GM18511 (cell line): ENCODE results near the gene RNF148.

ENCODE experiments used
- ATAC-seq: cut with Tn5 transposase; IDR thresholded peaks from one replicate; pipeline ENCODE4 v1.9.1; 2021; ENCODE audit warnings: mild to moderate bottlenecking, moderate library complexity; ENCODE audit not compliant: unreplicated experiment

The RNF148 gene, protein sequence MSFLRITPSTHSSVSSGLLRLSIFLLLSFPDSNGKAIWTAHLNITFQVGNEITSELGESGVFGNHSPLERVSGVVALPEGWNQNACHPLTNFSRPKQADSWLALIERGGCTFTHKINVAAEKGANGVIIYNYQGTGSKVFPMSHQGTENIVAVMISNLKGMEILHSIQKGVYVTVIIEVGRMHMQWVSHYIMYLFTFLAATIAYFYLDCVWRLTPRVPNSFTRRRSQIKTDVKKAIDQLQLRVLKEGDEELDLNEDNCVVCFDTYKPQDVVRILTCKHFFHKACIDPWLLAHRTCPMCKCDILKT

DNA sequence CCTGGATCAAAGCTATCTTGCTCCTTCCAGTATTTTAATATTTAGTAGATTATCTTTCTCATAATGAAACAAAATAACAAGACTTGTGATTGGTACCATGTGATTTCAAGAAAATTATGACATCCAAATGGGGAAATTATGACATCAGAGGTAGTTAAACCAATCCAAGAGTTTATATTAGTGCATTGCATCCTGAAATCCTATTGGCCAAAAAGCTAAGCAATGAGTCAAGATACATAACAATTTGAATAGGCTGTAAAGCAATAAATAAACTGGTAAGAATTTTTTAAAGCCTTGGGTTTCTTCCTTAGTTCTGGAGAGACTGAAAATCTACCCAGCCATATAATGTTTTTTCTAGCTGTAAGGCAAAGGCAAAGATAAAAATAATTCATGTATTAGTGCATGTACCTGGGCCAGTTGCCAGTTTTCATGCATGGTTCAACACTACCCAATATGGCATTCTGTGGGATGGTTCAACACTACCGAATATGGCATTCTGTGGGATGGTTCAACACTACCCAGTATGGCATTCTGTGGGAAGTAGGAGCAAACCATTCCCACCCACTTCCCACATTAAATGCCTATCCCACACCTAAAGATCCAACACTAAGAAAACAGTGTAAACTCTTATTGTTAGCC is at the start of gene RNF148:
TSS of gene RNF148 (minus strand) at position 51 of the 639 bp plus-strand sequence. CDS start 172 bp downstream, outside the sequence.
- ATAC-seq: no peak

DNA sequence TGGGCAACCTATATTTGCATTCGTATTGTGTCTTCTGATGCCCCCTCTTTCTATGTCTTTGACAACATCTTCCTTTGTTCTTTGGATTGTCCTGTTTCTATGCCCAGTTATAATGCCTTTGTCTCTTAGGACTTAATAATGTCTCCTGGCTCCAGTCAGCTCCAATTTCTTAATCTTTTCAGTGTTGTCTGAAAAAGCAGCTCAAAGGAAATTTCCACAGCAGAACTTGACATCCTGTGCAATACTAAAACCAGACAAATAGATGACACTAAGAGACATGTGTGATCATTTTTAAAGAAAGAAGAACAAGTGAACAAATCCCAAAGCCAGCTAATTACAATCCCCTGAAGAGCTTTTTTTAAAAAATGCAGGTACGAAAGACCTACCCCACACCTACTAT is 47.7 kb upstream of the RNF148 start:
- no peak for ATAC-seq

DNA sequence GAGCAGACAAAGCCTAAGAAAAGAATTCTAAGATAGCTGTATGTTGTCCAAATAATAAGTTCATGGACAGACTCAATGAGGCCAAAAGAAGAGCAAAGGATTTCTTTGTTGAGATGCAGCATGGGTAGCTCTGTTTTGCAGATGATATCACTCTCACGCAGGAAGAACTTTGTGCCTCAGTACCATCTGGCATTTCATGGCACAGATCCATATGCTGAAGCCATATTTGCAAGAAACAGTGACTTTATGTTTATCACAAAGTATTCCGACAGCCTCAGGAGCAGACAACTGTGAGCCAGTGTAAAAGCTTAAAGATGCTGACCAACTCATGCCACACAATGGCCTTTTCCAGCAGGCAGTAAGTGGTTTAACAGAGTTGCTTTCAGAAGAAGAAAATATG is 45.5 kb upstream of the RNF148 start:
- ATAC-seq: no peak

DNA sequence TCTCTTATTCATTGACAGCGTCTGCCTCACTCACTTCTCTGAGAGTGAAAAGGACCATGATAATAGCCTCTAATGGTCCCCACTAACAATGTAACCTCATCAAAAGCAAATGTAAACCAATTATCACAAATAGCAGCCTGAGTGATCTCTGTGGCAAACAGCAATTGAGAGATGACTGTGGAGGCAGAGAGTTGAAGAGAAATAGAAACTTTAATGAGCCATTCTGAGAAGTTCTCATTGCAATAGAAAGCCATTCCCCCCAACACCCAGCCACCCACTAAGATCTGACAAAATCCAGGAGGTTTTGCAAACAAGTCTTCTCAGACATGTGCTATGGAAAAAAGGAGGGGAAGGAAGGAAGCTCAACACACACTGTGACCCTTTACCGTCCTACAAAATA is 44.2 kb upstream of the RNF148 start:
- ATAC-seq: no peak

DNA sequence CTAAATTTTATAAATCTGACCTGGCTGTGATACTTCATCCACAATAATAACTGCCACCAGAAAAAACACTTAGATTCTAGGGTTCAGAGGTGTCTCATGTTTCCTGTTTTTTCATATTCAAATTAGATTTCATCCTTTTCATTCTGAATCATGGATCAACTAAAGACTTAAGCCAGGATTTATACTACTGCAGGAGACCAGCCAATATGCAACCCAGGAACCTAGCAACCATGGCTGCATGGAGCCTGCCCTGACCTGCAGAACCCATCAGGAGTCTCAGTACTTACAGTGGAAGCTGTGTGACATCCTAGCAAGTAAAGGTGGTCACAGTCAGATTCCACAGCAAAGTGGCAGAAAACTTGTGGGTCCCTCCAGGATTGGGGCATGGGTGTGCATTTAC is 40.5 kb upstream of the RNF148 start:
- ATAC-seq: no peak

DNA sequence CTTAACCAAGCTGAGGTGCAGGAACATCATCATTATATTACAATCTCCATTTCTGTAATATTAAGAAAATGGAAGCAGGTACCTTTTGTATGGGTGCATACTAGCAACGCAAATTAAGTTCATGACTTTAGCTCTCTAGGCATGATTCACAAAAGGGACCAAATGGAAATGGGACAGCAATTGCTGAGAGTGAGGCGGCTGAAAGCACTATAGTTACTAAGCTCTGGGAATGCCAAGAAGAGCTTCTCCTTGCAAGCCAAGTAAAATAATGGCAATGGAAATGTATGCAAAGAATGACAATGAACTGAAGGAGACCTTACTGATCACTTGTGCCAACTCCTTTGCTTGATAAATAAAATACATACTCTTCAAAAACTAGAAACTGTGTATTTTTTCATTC is 36.2 kb upstream of the RNF148 start:
- no peak for ATAC-seq

DNA sequence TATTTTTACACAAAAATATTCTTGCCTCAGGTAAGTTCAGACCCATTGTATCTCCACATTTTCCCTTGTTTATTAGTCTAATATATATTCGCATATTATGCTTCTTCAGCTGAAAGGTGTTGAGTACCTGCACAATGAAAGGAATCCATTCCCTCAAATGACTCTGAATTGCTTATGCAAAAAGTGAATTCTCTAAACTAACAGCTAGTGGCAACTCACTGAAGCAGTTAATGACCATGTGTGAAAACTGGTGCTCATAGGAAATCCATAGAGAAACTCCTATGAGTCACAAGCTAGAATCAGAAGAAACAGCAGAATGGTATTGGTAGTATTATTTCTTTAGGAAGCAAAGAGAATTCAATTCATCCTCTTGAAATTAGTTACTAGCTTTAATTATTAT is 33.5 kb upstream of the RNF148 start:
- no peak for ATAC-seq

DNA sequence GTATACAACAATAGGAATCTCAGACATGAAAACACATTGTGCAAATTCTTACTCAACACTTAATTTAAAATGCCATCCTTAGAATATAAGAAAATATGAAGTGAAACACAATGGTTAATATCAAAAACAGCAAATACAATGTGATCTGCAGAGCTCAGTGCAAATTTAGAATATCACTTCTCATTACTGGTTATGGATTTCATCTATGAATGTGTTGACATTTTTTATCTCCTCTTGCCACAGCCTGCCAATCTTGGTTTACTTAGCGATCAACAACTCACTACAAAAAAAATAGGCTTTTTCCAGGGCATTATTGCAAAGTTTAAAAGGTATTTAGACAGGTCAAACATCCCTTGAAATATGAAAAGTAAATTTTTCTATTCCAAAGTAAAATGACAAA is 25.0 kb upstream of the RNF148 start:
- no peak for ATAC-seq

DNA sequence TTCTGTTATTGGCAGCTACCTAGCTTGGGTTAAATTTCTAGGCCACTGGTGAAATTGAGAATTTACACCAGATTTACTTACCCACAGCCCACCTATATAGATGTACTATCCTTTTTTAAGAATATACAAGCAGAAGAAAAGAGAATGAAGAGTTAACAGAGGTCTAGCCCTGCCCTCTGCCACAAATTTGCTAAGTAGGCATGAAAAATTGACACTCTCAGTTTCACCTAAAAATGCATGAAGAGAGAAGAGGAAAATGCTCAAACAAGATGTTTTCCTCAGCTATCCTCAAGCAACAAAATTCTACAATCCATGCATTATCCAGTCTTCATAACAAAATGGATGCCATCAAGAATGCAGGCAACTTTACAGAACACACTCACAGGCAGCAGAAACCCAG is 24.6 kb upstream of the RNF148 start:
- ATAC-seq: no peak

DNA sequence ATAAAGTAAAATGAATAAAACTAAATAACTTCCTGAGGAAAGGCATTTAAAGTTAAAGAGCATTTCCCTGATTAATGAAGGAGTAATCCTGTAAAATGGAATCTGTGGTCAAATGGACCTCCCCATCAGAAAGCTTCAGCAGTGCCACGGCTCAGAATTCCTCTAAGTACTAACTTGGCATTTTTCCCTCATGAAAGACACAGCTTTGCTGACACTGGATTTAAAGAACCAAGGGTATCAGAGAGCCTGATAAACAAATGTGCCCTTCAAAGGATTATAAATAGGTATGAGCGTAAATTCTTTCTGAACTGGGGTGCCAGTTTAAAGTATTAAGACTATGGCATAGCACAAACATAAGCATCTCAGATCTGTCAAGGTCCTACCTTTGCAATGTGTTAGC is 24.2 kb upstream of the RNF148 start:
- ATAC-seq: no peak

DNA sequence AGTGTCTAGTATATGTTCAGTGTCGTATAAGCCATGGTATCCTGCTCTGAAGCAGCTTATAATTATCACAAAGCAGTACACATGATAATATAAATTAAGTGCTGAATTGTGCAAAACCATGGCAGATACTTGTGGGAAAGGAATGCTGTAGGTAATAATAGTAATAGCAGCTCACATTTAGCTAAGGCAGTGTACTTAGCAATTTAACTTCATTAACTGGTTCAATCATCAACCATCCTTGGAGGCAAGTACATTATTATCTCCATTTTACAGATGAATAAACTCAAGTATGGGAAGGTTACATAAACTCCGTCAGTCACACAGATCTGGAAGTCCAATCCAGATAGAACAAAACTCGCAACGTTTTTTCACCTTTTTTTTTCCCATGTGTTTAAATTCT is 21.6 kb upstream of the RNF148 start:
- no peak for ATAC-seq

DNA sequence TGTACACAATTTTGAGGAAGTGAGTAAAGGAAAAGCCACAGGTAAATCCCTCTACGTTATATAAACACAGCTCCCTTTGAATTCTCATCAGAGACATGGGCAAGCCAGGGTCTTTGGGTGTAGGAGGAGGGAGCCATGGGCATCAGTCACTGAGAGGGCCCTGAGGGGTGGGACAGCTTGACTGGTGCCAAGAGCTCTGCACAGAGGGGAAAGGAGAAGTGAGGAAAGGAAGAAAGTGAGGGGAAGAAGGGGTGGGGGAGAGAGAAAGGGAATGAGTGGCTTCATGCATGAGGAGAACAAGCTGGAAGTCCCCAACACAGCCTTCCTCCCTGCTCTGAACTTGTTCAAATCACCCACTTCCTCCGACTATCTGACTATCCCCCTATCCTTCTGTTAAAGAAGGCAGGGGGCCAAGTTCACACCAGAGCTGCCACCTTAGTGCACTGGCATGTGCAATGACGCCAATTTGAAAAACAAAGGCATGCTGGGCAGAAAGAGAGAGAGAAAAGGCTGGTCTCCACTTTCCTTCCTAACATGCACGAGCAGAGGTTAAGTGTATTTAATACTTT is 16.4 kb upstream of the RNF148 start:
- ATAC-seq: no peak

DNA sequence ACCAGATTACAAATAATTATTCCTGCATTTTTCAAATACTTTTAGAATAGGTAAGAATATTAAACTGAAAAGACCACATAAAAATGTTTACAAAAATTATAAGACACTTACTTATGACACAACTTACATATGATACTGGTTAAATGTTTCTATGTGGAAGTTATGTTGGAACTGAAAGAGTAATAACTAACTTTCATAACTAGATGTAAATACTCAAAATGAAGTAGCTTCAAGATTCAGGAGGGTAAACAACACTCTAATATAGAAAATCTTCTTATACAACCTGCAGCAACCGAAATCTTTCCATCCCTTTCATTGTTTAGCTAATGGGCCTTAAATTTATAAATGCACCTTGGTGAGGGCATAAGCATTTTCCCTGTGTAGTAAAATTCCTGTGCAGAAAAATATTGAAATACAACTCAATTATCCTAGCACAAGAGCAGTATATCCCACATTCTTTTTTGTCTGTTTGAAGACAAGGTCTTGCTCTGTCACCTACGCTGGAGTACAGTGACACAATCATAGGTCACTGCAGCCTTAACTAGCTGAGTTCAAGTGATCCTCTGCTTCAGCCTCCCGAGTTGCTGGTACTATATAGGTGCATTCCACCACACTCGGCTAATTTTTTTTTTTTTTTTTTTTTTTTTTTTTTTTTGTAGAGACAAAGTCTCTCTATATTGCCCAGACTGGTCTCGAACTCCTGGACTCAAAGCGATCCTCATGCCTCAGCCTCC is 14.8 kb upstream of the RNF148 start:
- no peak for ATAC-seq

DNA sequence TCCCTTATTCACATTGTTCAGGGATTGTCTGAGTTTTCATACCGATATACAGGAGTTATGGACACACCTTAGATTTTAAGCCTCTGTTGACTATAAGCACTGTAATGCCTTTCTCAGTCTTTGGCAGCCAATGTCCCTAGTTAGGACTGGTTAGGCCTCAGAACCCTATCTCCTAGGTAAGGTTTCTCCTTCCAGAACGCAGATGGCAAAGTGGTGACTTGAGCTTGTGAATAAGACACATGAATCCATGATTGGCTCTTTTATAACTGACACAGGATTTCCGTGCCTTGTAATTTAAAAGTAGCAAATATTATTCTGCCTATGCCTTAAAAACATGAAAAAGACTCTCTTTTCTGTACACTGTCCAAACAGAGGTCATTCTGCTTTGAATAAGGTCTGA is 12.5 kb upstream of the RNF148 start:
- no peak for ATAC-seq

DNA sequence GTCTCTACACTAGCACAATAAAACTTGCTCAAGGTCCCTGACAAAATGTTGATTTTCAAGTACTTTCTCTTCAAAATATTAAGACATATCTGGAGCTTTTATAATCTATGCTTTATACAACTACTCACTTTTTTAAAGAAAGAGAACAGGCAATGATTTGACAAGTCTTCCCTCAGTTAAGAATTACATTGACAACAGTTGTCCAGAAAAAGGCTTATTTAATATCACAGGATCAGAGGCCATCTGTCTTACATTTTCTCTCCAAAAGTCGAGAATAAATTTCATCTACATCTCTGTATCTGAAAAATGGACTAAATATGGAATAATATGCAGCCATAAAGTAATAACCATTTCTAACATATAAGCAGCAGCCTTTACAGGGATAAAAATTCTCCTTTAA is 8.2 kb upstream of the RNF148 start:
- no peak for ATAC-seq

DNA sequence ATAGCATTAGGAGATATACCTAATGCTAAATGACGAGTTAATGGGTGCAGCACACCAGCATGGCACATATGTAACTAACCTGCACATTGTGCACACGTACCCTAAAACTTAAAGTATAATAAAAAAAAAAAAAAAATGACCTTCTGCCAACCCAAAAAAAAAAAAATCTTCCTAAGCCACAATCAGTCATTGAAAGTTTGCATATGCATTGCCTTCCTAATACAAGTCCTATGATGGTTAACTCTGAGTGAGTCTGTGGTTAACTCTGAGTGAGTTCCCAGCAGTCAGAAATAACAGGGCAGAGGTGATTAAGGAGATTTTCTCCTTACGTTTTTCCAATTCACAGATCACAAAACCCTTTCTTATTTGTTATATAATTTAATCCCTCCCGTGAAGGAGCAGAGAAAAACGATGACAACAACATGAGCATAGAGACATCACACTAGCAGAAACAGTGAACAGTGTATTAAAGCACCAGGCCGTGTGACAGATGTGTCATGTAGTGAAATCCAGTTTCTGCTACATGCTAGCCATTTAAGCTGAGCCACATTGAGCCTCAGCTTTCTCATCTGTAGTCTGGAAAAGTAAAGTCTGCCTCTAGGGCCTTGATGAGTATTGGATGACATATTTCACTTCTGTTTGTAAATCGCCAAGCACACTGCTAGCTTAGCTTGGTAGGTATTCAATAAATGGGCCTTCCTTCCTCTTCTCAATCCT is 7.4 kb upstream of the RNF148 start:
- ATAC-seq: no peak

DNA sequence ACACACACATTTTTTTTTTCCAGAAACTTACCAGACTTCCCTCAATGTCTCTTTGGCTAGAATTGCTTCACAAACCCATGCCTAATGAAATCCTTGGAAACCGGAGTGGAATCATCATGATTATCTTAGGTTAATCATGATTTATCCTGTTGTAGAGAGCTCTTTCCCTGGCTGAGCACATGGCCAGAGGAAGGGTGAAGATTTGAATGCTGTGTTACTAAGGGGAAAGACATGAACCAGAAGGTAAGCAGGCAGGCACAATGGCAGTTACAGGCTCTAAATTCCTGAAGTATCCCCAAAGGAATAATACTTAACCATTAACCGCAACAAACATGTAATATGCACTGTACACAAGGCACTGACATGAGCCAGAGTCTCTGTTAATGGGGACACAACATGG is 4.1 kb upstream of the RNF148 start:
- no peak for ATAC-seq

DNA sequence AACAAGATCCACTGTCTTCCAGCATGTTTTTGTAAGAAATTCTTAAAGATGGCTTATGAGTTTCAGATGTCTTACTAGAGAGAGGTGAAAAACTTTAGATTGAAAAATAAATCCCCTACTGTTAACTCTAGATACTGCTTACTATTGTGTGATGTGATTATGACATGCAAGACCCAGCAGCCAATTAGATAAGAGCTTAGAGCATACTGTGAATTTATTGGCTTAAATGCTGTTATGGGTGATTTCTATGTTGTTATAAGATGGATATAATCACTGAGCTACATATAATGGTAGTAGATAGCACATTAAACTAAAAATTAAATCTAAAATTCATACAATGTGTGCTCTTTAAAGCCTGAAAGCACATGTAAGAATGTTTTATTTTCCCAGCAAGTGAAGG is 3.7 kb downstream of the RNF148 start, which contains the start of gene RNF133:
TSS of gene RNF133 (minus strand) at position 101 of the 400 bp plus-strand sequence. CDS start 199 bp downstream, outside the sequence.
- no peak for ATAC-seq

DNA sequence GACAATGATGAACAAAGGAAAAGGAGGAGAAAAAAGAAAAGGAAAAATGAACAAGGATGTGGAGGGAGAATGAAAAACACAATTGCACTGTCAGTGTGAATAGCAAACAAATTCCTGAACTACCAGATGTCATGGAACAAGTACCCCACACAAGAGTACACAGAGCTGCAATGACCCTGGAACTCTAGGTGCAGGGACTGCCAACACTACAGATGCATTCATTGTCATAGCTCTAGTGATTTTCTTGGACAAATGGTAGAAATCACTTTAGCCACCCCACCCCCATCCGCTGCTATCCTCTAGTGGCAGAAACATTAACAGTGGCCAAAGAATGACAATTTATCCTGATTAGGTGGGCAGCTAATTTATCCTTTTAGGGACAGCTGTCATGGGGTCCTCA is 6.9 kb downstream of the RNF148 start:
- ATAC-seq: no peak

DNA sequence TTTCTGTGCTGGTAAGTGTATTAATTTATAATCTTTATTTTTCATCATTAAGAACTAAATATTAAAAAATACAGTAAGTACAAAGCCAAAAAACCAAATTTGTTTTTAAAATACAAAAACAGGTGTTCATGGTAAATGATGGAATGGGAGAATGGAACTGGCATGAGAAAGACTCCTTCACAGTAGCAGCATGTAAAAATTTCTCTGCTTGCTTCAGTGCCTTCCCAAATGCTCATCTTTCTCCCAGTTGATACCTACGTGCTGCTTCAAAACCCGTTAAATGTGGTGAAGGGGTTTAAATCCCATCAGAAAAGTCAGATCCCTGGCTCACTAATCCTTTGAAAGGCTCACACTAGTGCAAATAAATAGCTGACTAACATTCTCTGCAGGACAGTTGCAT is 8.0 kb downstream of the RNF148 start:
- no peak for ATAC-seq

DNA sequence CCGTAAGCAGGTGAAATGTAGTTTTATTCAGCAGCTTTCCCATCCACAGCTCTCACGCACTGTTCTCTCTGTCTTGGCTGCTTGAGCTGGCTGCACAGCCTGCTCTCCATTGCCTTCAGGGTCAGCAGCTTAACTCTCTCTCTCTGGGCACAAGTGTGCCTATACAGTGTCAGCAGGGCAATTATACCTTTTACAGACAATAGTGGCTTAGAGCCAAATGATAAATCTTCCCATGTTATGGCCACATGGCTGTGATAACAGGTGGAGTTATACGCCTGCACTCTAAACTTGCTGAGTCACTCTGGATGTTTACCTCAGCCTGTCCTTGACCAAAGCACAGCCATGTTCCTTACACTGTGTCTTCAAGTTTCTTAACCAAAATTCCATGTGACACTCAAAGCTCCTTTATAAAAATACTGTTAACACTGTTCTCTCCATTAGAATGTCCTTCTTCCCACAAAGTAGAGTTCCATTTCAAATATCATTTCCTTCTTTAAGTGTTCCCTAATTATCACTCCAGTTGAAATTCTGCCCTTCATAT is 9.9 kb downstream of the RNF148 start:
- no peak for ATAC-seq
